ENCODE data around the gene MEMO1. TPM values are rescaled to one million over a fixed set of nuclear protein-coding genes. Genes with fewer than 3 reads are reported as not detected.
"Not testable (repeated sequence)": the region's sequence is repeated elsewhere in the genome, so short reads cannot be mapped to it uniquely, and the experiment has no call there.

The MEMO1 gene
- total and polyA plus RNA-seq, 2 experiments from 2014 or later, result 43.9 to 58.8 TPM

GRCh38 chr2:32051836-32052439, 41.1 kb upstream of the MEMO1 start:
- no peak overlapping the region for H3K4me3 ChIP-seq
- DNase-seq (ENCODE audit: low spot score), result no peak
- no peak overlapping the region for H3K27ac ChIP-seq
- H3K36me3 ChIP-seq (replicated peaks; ENCODE audit: insufficient read depth, low read depth), result no peaks in the 10 kb centered on the region
- TF ChIP-seq EZH2phosphoT487 (IDR thresholded peaks at IDR 0.05; ENCODE audit: low read depth, severe bottlenecking, unreplicated experiment), result no peak
- TF ChIP-seq, protein P1, sequence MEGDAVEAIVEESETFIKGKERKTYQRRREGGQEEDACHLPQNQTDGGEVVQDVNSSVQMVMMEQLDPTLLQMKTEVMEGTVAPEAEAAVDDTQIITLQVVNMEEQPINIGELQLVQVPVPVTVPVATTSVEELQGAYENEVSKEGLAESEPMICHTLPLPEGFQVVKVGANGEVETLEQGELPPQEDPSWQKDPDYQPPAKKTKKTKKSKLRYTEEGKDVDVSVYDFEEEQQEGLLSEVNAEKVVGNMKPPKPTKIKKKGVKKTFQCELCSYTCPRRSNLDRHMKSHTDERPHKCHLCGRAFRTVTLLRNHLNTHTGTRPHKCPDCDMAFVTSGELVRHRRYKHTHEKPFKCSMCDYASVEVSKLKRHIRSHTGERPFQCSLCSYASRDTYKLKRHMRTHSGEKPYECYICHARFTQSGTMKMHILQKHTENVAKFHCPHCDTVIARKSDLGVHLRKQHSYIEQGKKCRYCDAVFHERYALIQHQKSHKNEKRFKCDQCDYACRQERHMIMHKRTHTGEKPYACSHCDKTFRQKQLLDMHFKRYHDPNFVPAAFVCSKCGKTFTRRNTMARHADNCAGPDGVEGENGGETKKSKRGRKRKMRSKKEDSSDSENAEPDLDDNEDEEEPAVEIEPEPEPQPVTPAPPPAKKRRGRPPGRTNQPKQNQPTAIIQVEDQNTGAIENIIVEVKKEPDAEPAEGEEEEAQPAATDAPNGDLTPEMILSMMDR (IDR thresholded peaks at IDR 0.05; ENCODE audit: poor library complexity), result no peak
- no peak for TF ChIP-seq EZH2 (IDR thresholded peaks at IDR 0.05; ENCODE audit: borderline replicate concordance)
- H4K20me1 ChIP-seq (ENCODE audit: insufficient read depth, poor library complexity, severe bottlenecking), result no peaks in the 10 kb centered on the region
- H3K4me1 ChIP-seq (ENCODE audit: insufficient read depth), result no peaks in the 10 kb centered on the region
- H2AFZ ChIP-seq, result no peak overlapping the region
- H3K79me2 ChIP-seq, result no peaks in the 10 kb centered on the region
- no peak overlapping the region for H3K4me2 ChIP-seq
- 94% methylated on average over 11 of the region's 11 CpGs for WGBS (ENCODE audit: low lambda C conversion rate, missing lambda C conversion rate)
- H3K9me3 ChIP-seq (ENCODE audit: low read depth), result no peaks in the 10 kb centered on the region
- no peaks in the 10 kb centered on the region for H3K9me2 ChIP-seq (replicated peaks; ENCODE audit: insufficient read depth)
- no peaks in the 10 kb centered on the region for H3K27me3 ChIP-seq

- no peaks in the 10 kb centered on the region for H3K9me3 ChIP-seq (ENCODE audit: low read depth)
- no peak overlapping the region for H2AFZ ChIP-seq
- no peak overlapping the region for H3K27ac ChIP-seq
- H3K4me3 ChIP-seq, result no peak overlapping the region
- no peaks in the 10 kb centered on the region for H3K36me3 ChIP-seq (replicated peaks; ENCODE audit: insufficient read depth, low read depth)
- no peaks in the 10 kb centered on the region for H3K9me2 ChIP-seq (replicated peaks; ENCODE audit: insufficient read depth)
- WGBS (ENCODE audit: low lambda C conversion rate, missing lambda C conversion rate), result 82% methylated on average over 7 of the region's 7 CpGs
- H3K27me3 ChIP-seq, result no peaks in the 10 kb centered on the region
- TF ChIP-seq, protein P1 (IDR thresholded peaks at IDR 0.05; ENCODE audit: poor library complexity), result no peak
- TF ChIP-seq EZH2phosphoT487 (IDR thresholded peaks at IDR 0.05; ENCODE audit: low read depth, severe bottlenecking, unreplicated experiment) (no peak), EZH2 (IDR thresholded peaks at IDR 0.05; ENCODE audit: borderline replicate concordance) (no peak)
- H3K79me2 ChIP-seq, result peaks cover 6% of the 10 kb centered on the region
- no peak overlapping the region for H3K4me2 ChIP-seq
- H4K20me1 ChIP-seq (ENCODE audit: insufficient read depth, poor library complexity, severe bottlenecking), result no peaks in the 10 kb centered on the region
- no peaks in the 10 kb centered on the region for H3K4me1 ChIP-seq (ENCODE audit: insufficient read depth)
- no peak for DNase-seq (ENCODE audit: low spot score)
These were observed 32.8 kb upstream of the MEMO1 start for GRCh38 chr2:32043561-32043960.

DNA sequence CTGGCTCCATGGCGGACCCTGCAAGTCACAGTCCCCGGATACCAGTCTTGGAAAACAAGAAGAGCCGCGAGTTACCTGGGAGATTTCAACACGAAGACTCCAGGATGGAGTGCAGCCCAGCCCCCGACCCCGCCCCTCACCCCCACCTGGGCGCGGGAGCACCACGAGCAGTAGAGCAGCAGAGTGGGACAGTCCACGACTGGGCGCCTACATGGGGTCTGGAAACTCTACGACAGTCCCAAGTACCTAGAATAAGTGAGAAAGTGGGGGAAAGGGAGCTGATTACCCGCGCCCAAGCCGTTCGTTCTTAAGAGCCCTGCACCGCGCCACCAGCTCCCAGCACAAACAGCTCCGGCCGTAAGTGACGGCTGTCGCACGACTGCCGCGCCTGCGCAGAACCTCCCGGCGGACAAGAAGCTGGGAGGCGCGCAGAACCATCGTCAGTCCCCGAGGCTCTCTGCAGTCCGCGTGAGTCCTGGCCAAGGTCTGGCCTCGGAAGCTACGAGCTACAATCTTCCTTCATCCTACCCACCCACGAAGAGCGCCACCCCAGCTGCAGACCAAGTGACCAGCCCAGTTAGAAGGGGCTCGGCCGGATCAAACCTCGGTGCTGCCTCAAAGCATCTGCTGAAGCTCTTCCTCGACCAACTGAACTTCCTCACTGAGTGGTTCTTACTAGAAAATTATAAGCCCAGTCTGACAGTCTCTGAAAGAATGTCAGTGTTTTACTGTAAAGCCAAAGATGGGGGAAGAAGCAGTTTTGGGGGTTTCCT, 28.8 kb upstream of the MEMO1 start, which contains the start of gene DPY30:
TSS of gene DPY30 (minus strand) at position 359 of the 773 bp plus-strand sequence. CDS start at position 10, 349 bp downstream.
- Histone ChIP-seq H3K27me3 (no peaks in the 10 kb centered on the region), H3K9me2 (replicated peaks; ENCODE audit: insufficient read depth) (no peaks in the 10 kb centered on the region), H3K4me3 (peak within 1 kb of the TSS; percentile 81), H3K4me1 (ENCODE audit: insufficient read depth) (no peaks in the 10 kb centered on the region), H3K9me3 (ENCODE audit: low read depth) (no peaks in the 10 kb centered on the region), H3K4me2 (peak within 1 kb of the TSS; percentile 80), H3K79me2 (peaks cover 33% of the 10 kb centered on the region), H2AFZ (peak within 1 kb of the TSS; percentile 94), H3K36me3 (replicated peaks; ENCODE audit: insufficient read depth, low read depth) (no peaks in the 10 kb centered on the region), H4K20me1 (ENCODE audit: insufficient read depth, poor library complexity, severe bottlenecking) (no peaks in the 10 kb centered on the region), H3K27ac (peak within 1 kb of the TSS; percentile 91)
- 1% methylated on average over 37 of the region's 43 CpGs for WGBS (ENCODE audit: low lambda C conversion rate, missing lambda C conversion rate)
- DNase-seq (ENCODE audit: low spot score), result peak; percentile 97
- TF ChIP-seq EZH2 (IDR thresholded peaks at IDR 0.05; ENCODE audit: borderline replicate concordance) (no peak), EZH2phosphoT487 (IDR thresholded peaks at IDR 0.05; ENCODE audit: low read depth, severe bottlenecking, unreplicated experiment) (no peak)
- TF ChIP-seq, protein P1 (IDR thresholded peaks at IDR 0.05; ENCODE audit: poor library complexity), result no peak

DNA sequence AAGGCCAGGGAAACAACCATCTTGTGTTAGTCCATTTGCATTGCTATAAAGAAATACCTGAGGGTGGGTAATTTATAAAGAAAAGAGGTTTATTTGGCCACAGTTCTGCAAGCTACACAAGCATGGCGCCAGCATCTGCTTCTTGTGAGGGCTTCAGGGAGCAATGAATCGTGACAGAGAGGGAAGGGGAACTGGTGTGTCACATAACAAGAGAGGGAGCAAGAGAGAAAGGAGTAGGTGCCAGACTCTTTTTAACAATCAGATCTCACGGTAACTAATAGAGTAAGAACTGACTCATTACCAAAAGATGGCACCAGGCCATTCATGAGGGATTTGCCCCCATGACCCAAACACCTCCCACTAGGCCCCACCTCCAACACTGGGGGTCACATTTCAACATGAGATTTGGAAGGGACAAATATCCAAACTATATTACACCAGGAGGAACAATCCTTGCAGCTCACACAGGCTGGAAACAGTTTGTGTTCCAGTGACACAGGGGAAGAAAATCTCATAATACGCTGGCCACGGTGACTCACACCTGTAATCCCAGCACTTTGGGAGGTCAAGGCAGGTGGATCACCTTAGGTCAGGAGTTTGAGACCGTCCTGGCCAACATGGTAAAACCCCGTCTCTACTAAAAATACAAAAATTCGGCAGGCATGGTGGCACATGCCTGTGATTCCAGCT, 23.5 kb upstream of the MEMO1 start:
- H3K36me3 ChIP-seq (replicated peaks; ENCODE audit: insufficient read depth, low read depth); H3K9me3 ChIP-seq (ENCODE audit: low read depth); H3K27ac ChIP-seq; H4K20me1 ChIP-seq (ENCODE audit: insufficient read depth, poor library complexity, severe bottlenecking); H3K4me3 ChIP-seq; H3K27me3 ChIP-seq; H3K9me2 ChIP-seq (replicated peaks; ENCODE audit: insufficient read depth); H3K4me2 ChIP-seq; H2AFZ ChIP-seq; H3K4me1 ChIP-seq (ENCODE audit: insufficient read depth); DNase-seq (ENCODE audit: low spot score): not testable (repeated sequence)
- 94% methylated on average over 8 of the region's 8 CpGs for WGBS (ENCODE audit: low lambda C conversion rate, missing lambda C conversion rate)
- peaks cover 62% of the 10 kb centered on the region for H3K79me2 ChIP-seq

DNA sequence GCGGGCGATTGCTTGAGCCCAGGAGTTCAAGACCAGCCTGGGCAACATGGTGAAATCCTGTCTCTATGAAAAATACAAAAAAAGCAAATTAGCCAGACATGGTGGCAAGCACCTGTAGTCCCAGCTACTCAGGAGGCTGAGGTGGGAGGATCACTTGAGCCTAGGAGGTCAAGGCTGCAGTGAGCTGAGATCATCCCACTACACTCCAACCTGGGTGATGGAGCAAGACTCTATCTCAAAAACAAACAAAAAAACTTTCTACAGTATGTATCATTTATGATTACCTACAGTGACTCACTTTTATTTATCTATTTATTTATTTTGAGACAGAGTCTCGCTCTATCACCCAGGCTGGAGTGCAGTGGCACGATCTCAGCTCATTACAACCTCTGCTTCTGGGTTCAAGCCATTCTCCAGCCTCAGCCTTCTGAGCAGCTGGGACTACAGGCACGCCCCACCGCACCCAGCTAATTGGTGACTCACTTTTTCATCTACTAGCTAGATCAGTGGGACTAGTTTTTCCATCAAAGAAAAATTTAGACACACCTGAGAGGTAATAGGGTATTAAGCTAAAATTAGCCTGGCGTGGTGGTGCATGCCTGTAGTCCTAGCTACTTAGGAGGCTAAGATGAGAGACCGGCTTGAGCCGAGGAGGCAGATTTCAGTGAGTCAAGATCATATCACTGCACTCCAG, 8.1 kb upstream of the MEMO1 start:
- not testable (repeated sequence) for H3K9me3 ChIP-seq (ENCODE audit: low read depth); H4K20me1 ChIP-seq (ENCODE audit: insufficient read depth, poor library complexity, severe bottlenecking); H3K4me1 ChIP-seq (ENCODE audit: insufficient read depth); H3K9me2 ChIP-seq (replicated peaks; ENCODE audit: insufficient read depth); H2AFZ ChIP-seq; H3K27me3 ChIP-seq; H3K4me2 ChIP-seq; DNase-seq (ENCODE audit: low spot score); H3K27ac ChIP-seq; H3K79me2 ChIP-seq; H3K4me3 ChIP-seq; H3K36me3 ChIP-seq (replicated peaks; ENCODE audit: insufficient read depth, low read depth)
- over 99% methylated on average over 9 of the region's 9 CpGs for WGBS (ENCODE audit: low lambda C conversion rate, missing lambda C conversion rate)

Data from hepatocyte (in vitro differentiated cells).